ENCODE results near the gene VAMP8.
"Not testable (repeated sequence)": the region's sequence is repeated elsewhere in the genome, so short reads cannot be mapped to it uniquely, and the experiment has no call there.

The VAMP8 gene

GRCh38 chr2:85557130-85557529 is 20.3 kb upstream of the VAMP8 start:
- no peak overlapping the region for H2BK120ac ChIP-seq (ENCODE audit: insufficient read depth, low read length, poor library complexity)
- no peak overlapping the region for H4K12ac ChIP-seq (ENCODE audit: low read depth, low read length)
- no peak overlapping the region for H3K27ac ChIP-seq (ENCODE audit: low read depth, low read length)
- H2BK12ac ChIP-seq (ENCODE audit: low read length), result no peak overlapping the region
- H4K91ac ChIP-seq (ENCODE audit: low read depth, low read length), result no peak overlapping the region
- no peak overlapping the region for H3K4me2 ChIP-seq (ENCODE audit: low read length)
- no peak overlapping the region for H2BK5ac ChIP-seq (ENCODE audit: low read depth, low read length, poor library complexity)
- H2AK5ac ChIP-seq (ENCODE audit: low read length), result no peak overlapping the region
- no peak overlapping the region for H3K18ac ChIP-seq (ENCODE audit: low read length)
- peak in 1 of 2 donors; percentile 51 for DNase-seq
- H4K8ac ChIP-seq (ENCODE audit: low read depth, low read length), result no peak overlapping the region
- no peak overlapping the region for H3K14ac ChIP-seq (ENCODE audit: low read length)
- no peaks in the 10 kb centered on the region for H3K27me3 ChIP-seq (ENCODE audit: insufficient read depth, low read length)
- H3K4ac ChIP-seq (ENCODE audit: low read depth, low read length), result no peak overlapping the region
- peaks cover 24 to 38% of the 10 kb centered on the region in 2 experiments for H3K36me3 ChIP-seq (ENCODE audit: control insufficient read depth in 1 of 2, insufficient read depth in 2 of 2, low read length in 2 of 2)
- H3K9me3 ChIP-seq (ENCODE audit: insufficient read depth, low read depth, low read length), result no peaks in the 10 kb centered on the region
- H3K79me2 ChIP-seq (ENCODE audit: control insufficient read depth, insufficient read depth, low read length, poor library complexity), result peaks cover 6% of the 10 kb centered on the region
- H3K9ac ChIP-seq (ENCODE audit: low read length), result no peak overlapping the region
- no peak overlapping the region for H3K4me3 ChIP-seq (ENCODE audit: low read depth, low read length)
- no CpG with 5 or more reads among the region's 5 CpGs for WGBS (ENCODE audit: extremely low coverage, insufficient coverage, insufficient read length)
- peaks cover 5% of the 10 kb centered on the region for H3K79me1 ChIP-seq (ENCODE audit: low read length)
- no peaks in the 10 kb centered on the region for H3K4me1 ChIP-seq (ENCODE audit: control insufficient read depth in 1 of 2, insufficient read depth in 2 of 2, low read length in 2 of 2)
- no peak overlapping the region for H3K23ac ChIP-seq (ENCODE audit: low read length)
- H2AFZ ChIP-seq (ENCODE audit: insufficient read depth, low read length, poor library complexity), result no peak overlapping the region

- no peaks in the 10 kb centered on the region for H3K4me1 ChIP-seq (ENCODE audit: control insufficient read depth in 1 of 2, insufficient read depth in 2 of 2, low read length in 2 of 2)
- peaks cover 6% of the 10 kb centered on the region for H3K79me2 ChIP-seq (ENCODE audit: control insufficient read depth, insufficient read depth, low read length, poor library complexity)
- no peak overlapping the region for H4K8ac ChIP-seq (ENCODE audit: low read depth, low read length)
- no peak overlapping the region for H3K27ac ChIP-seq (ENCODE audit: low read depth, low read length)
- no peak overlapping the region for H2BK5ac ChIP-seq (ENCODE audit: low read depth, low read length, poor library complexity)
- no peak overlapping the region for H2BK120ac ChIP-seq (ENCODE audit: insufficient read depth, low read length, poor library complexity)
- no CpG with 5 or more reads among the region's 1 CpG for WGBS (ENCODE audit: extremely low coverage, insufficient coverage, insufficient read length)
- no peaks in the 10 kb centered on the region for H3K9me3 ChIP-seq (ENCODE audit: insufficient read depth, low read depth, low read length)
- no peak overlapping the region for H3K23ac ChIP-seq (ENCODE audit: low read length)
- H3K18ac ChIP-seq (ENCODE audit: low read length), result no peak overlapping the region
- no peak overlapping the region for H3K4ac ChIP-seq (ENCODE audit: low read depth, low read length)
- DNase-seq, result peak in 1 of 2 donors; percentile 52
- H3K36me3 ChIP-seq (ENCODE audit: control insufficient read depth in 1 of 2, insufficient read depth in 2 of 2, low read length in 2 of 2), result peaks cover 19 to 33% of the 10 kb centered on the region in 2 experiments
- no peak overlapping the region for H3K14ac ChIP-seq (ENCODE audit: low read length)
- H2AK5ac ChIP-seq (ENCODE audit: low read length), result no peak overlapping the region
- H3K4me2 ChIP-seq (ENCODE audit: low read length), result no peak overlapping the region
- H3K9ac ChIP-seq (ENCODE audit: low read length), result no peak overlapping the region
- H3K79me1 ChIP-seq (ENCODE audit: low read length), result peaks cover 5% of the 10 kb centered on the region
- no peak overlapping the region for H4K91ac ChIP-seq (ENCODE audit: low read depth, low read length)
- H3K27me3 ChIP-seq (ENCODE audit: insufficient read depth, low read length), result no peaks in the 10 kb centered on the region
- no peak overlapping the region for H3K4me3 ChIP-seq (ENCODE audit: low read depth, low read length)
- no peak overlapping the region for H4K12ac ChIP-seq (ENCODE audit: low read depth, low read length)
- no peak overlapping the region for H2BK12ac ChIP-seq (ENCODE audit: low read length)
- no peak overlapping the region for H2AFZ ChIP-seq (ENCODE audit: insufficient read depth, low read length, poor library complexity)
Observed at GRCh38 chr2:85558160-85558559, 19.2 kb upstream of the VAMP8 start.

- H3K14ac ChIP-seq (ENCODE audit: low read length); H3K23ac ChIP-seq (ENCODE audit: low read length); H3K9ac ChIP-seq (ENCODE audit: low read length); H3K79me2 ChIP-seq (ENCODE audit: control insufficient read depth, insufficient read depth, low read length, poor library complexity); H3K18ac ChIP-seq (ENCODE audit: low read length); H2BK120ac ChIP-seq (ENCODE audit: insufficient read depth, low read length, poor library complexity); H4K12ac ChIP-seq (ENCODE audit: low read depth, low read length); H4K8ac ChIP-seq (ENCODE audit: low read depth, low read length); H4K91ac ChIP-seq (ENCODE audit: low read depth, low read length); H2AFZ ChIP-seq (ENCODE audit: insufficient read depth, low read length, poor library complexity); H3K27me3 ChIP-seq (ENCODE audit: insufficient read depth, low read length); H3K79me1 ChIP-seq (ENCODE audit: low read length); H2AK5ac ChIP-seq (ENCODE audit: low read length); H3K4me1 ChIP-seq (ENCODE audit: control insufficient read depth in 1 of 2, insufficient read depth in 2 of 2, low read length in 2 of 2); H3K27ac ChIP-seq (ENCODE audit: low read depth, low read length); H2BK12ac ChIP-seq (ENCODE audit: low read length); H3K4me3 ChIP-seq (ENCODE audit: low read depth, low read length); H3K9me3 ChIP-seq (ENCODE audit: insufficient read depth, low read depth, low read length); DNase-seq; H2BK5ac ChIP-seq (ENCODE audit: low read depth, low read length, poor library complexity): not testable (repeated sequence)
- H3K4ac ChIP-seq (ENCODE audit: low read depth, low read length), result peak overlapping the region; percentile 38
- peak overlapping the region; percentile 97 for H3K4me2 ChIP-seq (ENCODE audit: low read length)
- peaks cover 7 to 13% of the 10 kb centered on the region in 2 experiments for H3K36me3 ChIP-seq (ENCODE audit: control insufficient read depth in 1 of 2, insufficient read depth in 2 of 2, low read length in 2 of 2)
- no CpG with 5 or more reads among the region's 12 CpGs for WGBS (ENCODE audit: extremely low coverage, insufficient coverage, insufficient read length)
Observed at GRCh38 chr2:85560403-85560726, 17.0 kb upstream of the VAMP8 start.

- peaks cover 5% of the 10 kb centered on the region for H3K79me1 ChIP-seq (ENCODE audit: low read length)
- no peak overlapping the region for H3K14ac ChIP-seq (ENCODE audit: low read length)
- H3K18ac ChIP-seq (ENCODE audit: low read length), result peak overlapping the region; percentile 2
- H3K4me3 ChIP-seq (ENCODE audit: low read depth, low read length), result peak overlapping the region; percentile 87
- peak overlapping the region; percentile 68 for H2BK120ac ChIP-seq (ENCODE audit: insufficient read depth, low read length, poor library complexity)
- peak overlapping the region; percentile 6 for H4K8ac ChIP-seq (ENCODE audit: low read depth, low read length)
- peak overlapping the region; percentile 90 for H3K9ac ChIP-seq (ENCODE audit: low read length)
- no peaks in the 10 kb centered on the region for H3K9me3 ChIP-seq (ENCODE audit: insufficient read depth, low read depth, low read length)
- peaks cover 7 to 13% of the 10 kb centered on the region in 2 experiments for H3K36me3 ChIP-seq (ENCODE audit: control insufficient read depth in 1 of 2, insufficient read depth in 2 of 2, low read length in 2 of 2)
- H2AFZ ChIP-seq (ENCODE audit: insufficient read depth, low read length, poor library complexity), result peak overlapping the region; percentile 33
- peak overlapping the region; percentile 13 for H2AK5ac ChIP-seq (ENCODE audit: low read length)
- no CpG with 5 or more reads among the region's 14 CpGs for WGBS (ENCODE audit: extremely low coverage, insufficient coverage, insufficient read length)
- H3K4me2 ChIP-seq (ENCODE audit: low read length), result peak overlapping the region; percentile 97
- no peak overlapping the region for H3K23ac ChIP-seq (ENCODE audit: low read length)
- H4K12ac ChIP-seq (ENCODE audit: low read depth, low read length), result peak overlapping the region; percentile 5
- no peaks in the 10 kb centered on the region for H3K27me3 ChIP-seq (ENCODE audit: insufficient read depth, low read length)
- H3K4me1 ChIP-seq (ENCODE audit: control insufficient read depth in 1 of 2, insufficient read depth in 2 of 2, low read length in 2 of 2), result no peaks in the 10 kb centered on the region
- H2BK12ac ChIP-seq (ENCODE audit: low read length), result no peak overlapping the region
- no peak overlapping the region for H2BK5ac ChIP-seq (ENCODE audit: low read depth, low read length, poor library complexity)
- no peak overlapping the region for H3K27ac ChIP-seq (ENCODE audit: low read depth, low read length)
- peak overlapping the region; percentile 29 for H4K91ac ChIP-seq (ENCODE audit: low read depth, low read length)
- peak overlapping the region; percentile 38 for H3K4ac ChIP-seq (ENCODE audit: low read depth, low read length)
- DNase-seq, result no peak
- H3K79me2 ChIP-seq (ENCODE audit: control insufficient read depth, insufficient read depth, low read length, poor library complexity), result peaks cover 6% of the 10 kb centered on the region
Observed at GRCh38 chr2:85560812-85561279, 16.5 kb upstream of the VAMP8 start.
